HEK293 (cell line): ENCODE measurements around the gene PPP2R3C.
A peak's percentile ranks its signal among the peaks of the same experiment; 100 is the strongest.

Experiments used
- EGR2 ChIP-seq: fragments of 450-650 bp; formaldehyde crosslinking; IDR thresholded peaks from 2 replicates; pipeline ENCODE4 v1.5.1; 2016; ENCODE audit warnings: low read depth, missing biosample characterization, missing genetic modification characterization
- ELK4 ChIP-seq: IDR thresholded peaks from 2 replicates; pipeline ENCODE4 v1.6.1; 2011; ENCODE audit warnings: mild to moderate bottlenecking, low read depth, low read length, borderline replicate concordance
- GLIS2 ChIP-seq: fragments of 450-650 bp; formaldehyde crosslinking; IDR thresholded peaks from 2 replicates; pipeline ENCODE4 v1.5.1; 2016; ENCODE audit warnings: missing biosample characterization, missing genetic modification characterization
- MYNN ChIP-seq: fragments of 450-650 bp; formaldehyde crosslinking; IDR thresholded peaks from 2 replicates; pipeline ENCODE4 v1.5.1; 2016; ENCODE audit warnings: missing biosample characterization, missing genetic modification characterization, borderline replicate concordance
- PATZ1 ChIP-seq: fragments of 450-650 bp; formaldehyde crosslinking; IDR thresholded peaks from 2 replicates; pipeline ENCODE4 v1.5.1; 2016; ENCODE audit warnings: missing biosample characterization, missing genetic modification characterization
- REPIN1 ChIP-seq: fragments of 450-650 bp; formaldehyde crosslinking; IDR thresholded peaks from 2 replicates; pipeline ENCODE4 v1.5.1; 2017; ENCODE audit warnings: missing biosample characterization, missing genetic modification characterization, low read depth
- SP3 ChIP-seq: fragments of 450-650 bp; formaldehyde crosslinking; IDR thresholded peaks from 2 replicates; pipeline ENCODE4 v1.5.1; 2016; ENCODE audit warnings: missing biosample characterization, missing genetic modification characterization
- ZBTB10 ChIP-seq: fragments of 450-650 bp; formaldehyde crosslinking; IDR thresholded peaks from 2 replicates; pipeline ENCODE4 v1.5.1; 2016; ENCODE audit warnings: missing biosample characterization, missing genetic modification characterization
- ZBTB21 ChIP-seq: fragments of 450-650 bp; formaldehyde crosslinking; IDR thresholded peaks from 2 replicates; pipeline ENCODE4 v1.5.1; 2017; ENCODE audit warnings: missing biosample characterization, missing genetic modification characterization
- ZFP69B ChIP-seq: fragments of 450-650 bp; formaldehyde crosslinking; IDR thresholded peaks from 2 replicates; pipeline ENCODE4 v1.5.1; 2016; ENCODE audit warnings: missing biosample characterization, missing genetic modification characterization
- ZNF146 ChIP-seq: fragments of 450-650 bp; formaldehyde crosslinking; IDR thresholded peaks from 2 replicates; pipeline ENCODE4 v1.5.1; 2016; ENCODE audit warnings: missing biosample characterization, missing genetic modification characterization
- ZNF221 ChIP-seq: fragments of 450-650 bp; formaldehyde crosslinking; IDR thresholded peaks from 2 replicates; pipeline ENCODE4 v1.5.1; 2017; ENCODE audit warnings: missing biosample characterization, missing genetic modification characterization, borderline replicate concordance
- ZNF394 ChIP-seq: fragments of 450-650 bp; formaldehyde crosslinking; IDR thresholded peaks from 2 replicates; pipeline ENCODE4 v1.5.1; 2016; ENCODE audit warnings: missing biosample characterization, missing genetic modification characterization, mild to moderate bottlenecking, moderate library complexity, borderline replicate concordance
- ZNF449 ChIP-seq: fragments of 450-650 bp; formaldehyde crosslinking; IDR thresholded peaks from 2 replicates; pipeline ENCODE4 v1.5.1; 2017; ENCODE audit warnings: missing biosample characterization, mild to moderate bottlenecking, missing genetic modification characterization, moderate library complexity
- ZNF48 ChIP-seq: fragments of 450-650 bp; formaldehyde crosslinking; IDR thresholded peaks from 2 replicates; pipeline ENCODE4 v1.5.1; 2016; ENCODE audit warnings: missing biosample characterization, missing genetic modification characterization
- ZNF585B ChIP-seq: fragments of 450-650 bp; formaldehyde crosslinking; IDR thresholded peaks from 2 replicates; pipeline ENCODE4 v1.5.1; 2016; ENCODE audit warnings: missing biosample characterization, missing genetic modification characterization
- ZNF596 ChIP-seq: fragments of 450-650 bp; IDR thresholded peaks from 2 replicates; pipeline ENCODE4 v1.5.0; 2018; ENCODE audit warnings: missing biosample characterization, mild to moderate bottlenecking, missing genetic modification characterization, moderate library complexity
- ZNF76 ChIP-seq: fragments of 450-650 bp; formaldehyde crosslinking; IDR thresholded peaks from 2 replicates; pipeline ENCODE4; 2016; ENCODE audit warnings: low read depth, missing biosample characterization, missing genetic modification characterization, borderline replicate concordance
- ZSCAN30 ChIP-seq: fragments of 450-650 bp; IDR thresholded peaks from 2 replicates; pipeline ENCODE4 v1.5.1; 2018; ENCODE audit warnings: missing biosample characterization, mild to moderate bottlenecking, missing genetic modification characterization, moderate library complexity
- TF ChIP-seq, protein P1 (sequence below): fragments of 450-650 bp; formaldehyde crosslinking; conservative IDR thresholded peaks from 2 replicates; pipeline ENCODE4 v1.5.1; 2016; ENCODE audit warnings: low read depth, missing biosample characterization, missing genetic modification characterization
- TF ChIP-seq, protein P2 (sequence below): fragments of 450-650 bp; formaldehyde crosslinking; IDR thresholded peaks from 2 replicates; pipeline ENCODE4 v1.5.1; 2016; ENCODE audit warnings: missing biosample characterization, missing genetic modification characterization, borderline replicate concordance
- TF ChIP-seq, protein P3 (sequence below): fragments of 450-650 bp; formaldehyde crosslinking; IDR thresholded peaks from 2 replicates; pipeline ENCODE4 v1.5.1; 2016; ENCODE audit warnings: missing biosample characterization, missing genetic modification characterization

Gene PPP2R3C

DNA sequence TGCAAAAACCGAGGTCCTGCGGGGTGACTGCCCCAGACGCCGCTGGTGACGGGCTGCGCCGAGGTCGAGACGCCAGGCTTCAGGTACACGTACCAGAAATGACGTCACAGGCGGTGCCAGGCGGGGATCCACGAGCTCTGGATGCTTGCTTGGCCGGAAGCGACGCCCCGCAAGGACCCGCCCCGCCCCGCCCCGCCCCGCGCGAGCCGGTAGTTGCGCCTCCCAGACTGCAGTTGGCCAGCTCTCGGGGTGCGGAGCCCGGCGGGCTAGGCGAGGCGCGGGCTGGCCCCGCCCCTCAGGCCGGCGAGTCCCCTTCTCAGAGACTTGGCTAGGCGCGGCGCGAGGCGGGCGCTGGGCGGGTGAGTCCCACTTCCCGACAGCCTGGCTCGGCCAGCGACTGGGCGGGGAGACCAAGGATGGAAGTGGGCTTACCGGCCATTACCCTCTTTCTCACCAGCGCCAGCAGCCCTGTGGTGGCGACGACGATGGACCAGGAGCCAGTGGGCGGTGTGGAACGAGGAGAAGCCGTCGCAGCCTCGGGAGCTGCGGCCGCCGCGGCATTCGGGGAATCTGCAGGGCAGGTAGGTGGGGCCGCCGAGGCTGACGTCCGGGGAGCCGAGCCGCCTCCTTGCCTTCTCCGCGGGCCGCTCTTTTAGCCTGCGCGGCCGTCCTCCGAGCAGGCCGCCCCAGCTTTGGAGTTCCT is 75.6 kb downstream of the PPP2R3C start, which contains the start of gene FAM177A1 (continued):
- TF ChIP-seq REPIN1 (peak; percentile 75; the same call in 1 of the 2 replicates), ZNF596 (tag by site-specific recombination) (no peak), PATZ1 (peak; percentile 63; the same call in 1 of the 2 replicates), ZBTB21 (tag by site-specific recombination) (peak; percentile 91), ZNF394 (tag by site-specific recombination) (peak; percentile 38; the same call in 1 of the 2 replicates), ELK4 (no peak), EGR2 (tag by site-specific recombination) (0 out of 2 replicates have a peak, but pooled peaks have one; percentile 38), ZSCAN30 (tag by site-specific recombination) (peak; percentile 78), SP3 (peak; percentile 84), MYNN (tag by site-specific recombination) (no peak), ZFP69B (tag by site-specific recombination) (peak; percentile 79), ZNF76 (tag by site-specific recombination) (peak; percentile 70; the same call in 1 of the 2 replicates), ZNF449 (tag by site-specific recombination) (peak; percentile 91), ZNF221 (tag by site-specific recombination) (no peak), GLIS2 (peak; percentile 9; the same call in 1 of the 2 replicates), ZBTB10 (tag by site-specific recombination) (peak; percentile 91), ZNF48 (tag by site-specific recombination) (no peak), ZNF146 (tag by site-specific recombination) (0 out of 2 replicates have a peak, but pooled peaks have one; percentile 43), ZNF585B (tag by site-specific recombination) (peak; percentile 16; the same call in 1 of the 2 replicates)
- TF ChIP-seq, protein P1, sequence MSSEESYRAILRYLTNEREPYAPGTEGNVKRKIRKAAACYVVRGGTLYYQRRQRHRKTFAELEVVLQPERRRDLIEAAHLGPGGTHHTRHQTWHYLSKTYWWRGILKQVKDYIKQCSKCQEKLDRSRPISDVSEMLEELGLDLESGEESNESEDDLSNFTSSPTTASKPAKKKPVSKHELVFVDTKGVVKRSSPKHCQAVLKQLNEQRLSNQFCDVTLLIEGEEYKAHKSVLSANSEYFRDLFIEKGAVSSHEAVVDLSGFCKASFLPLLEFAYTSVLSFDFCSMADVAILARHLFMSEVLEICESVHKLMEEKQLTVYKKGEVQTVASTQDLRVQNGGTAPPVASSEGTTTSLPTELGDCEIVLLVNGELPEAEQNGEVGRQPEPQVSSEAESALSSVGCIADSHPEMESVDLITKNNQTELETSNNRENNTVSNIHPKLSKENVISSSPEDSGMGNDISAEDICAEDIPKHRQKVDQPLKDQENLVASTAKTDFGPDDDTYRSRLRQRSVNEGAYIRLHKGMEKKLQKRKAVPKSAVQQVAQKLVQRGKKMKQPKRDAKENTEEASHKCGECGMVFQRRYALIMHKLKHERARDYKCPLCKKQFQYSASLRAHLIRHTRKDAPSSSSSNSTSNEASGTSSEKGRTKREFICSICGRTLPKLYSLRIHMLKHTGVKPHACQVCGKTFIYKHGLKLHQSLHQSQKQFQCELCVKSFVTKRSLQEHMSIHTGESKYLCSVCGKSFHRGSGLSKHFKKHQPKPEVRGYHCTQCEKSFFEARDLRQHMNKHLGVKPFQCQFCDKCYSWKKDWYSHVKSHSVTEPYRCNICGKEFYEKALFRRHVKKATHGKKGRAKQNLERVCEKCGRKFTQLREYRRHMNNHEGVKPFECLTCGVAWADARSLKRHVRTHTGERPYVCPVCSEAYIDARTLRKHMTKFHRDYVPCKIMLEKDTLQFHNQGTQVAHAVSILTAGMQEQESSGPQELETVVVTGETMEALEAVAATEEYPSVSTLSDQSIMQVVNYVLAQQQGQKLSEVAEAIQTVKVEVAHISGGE (tag by site-specific recombination), result peak; percentile 42
- TF ChIP-seq, protein P2, sequence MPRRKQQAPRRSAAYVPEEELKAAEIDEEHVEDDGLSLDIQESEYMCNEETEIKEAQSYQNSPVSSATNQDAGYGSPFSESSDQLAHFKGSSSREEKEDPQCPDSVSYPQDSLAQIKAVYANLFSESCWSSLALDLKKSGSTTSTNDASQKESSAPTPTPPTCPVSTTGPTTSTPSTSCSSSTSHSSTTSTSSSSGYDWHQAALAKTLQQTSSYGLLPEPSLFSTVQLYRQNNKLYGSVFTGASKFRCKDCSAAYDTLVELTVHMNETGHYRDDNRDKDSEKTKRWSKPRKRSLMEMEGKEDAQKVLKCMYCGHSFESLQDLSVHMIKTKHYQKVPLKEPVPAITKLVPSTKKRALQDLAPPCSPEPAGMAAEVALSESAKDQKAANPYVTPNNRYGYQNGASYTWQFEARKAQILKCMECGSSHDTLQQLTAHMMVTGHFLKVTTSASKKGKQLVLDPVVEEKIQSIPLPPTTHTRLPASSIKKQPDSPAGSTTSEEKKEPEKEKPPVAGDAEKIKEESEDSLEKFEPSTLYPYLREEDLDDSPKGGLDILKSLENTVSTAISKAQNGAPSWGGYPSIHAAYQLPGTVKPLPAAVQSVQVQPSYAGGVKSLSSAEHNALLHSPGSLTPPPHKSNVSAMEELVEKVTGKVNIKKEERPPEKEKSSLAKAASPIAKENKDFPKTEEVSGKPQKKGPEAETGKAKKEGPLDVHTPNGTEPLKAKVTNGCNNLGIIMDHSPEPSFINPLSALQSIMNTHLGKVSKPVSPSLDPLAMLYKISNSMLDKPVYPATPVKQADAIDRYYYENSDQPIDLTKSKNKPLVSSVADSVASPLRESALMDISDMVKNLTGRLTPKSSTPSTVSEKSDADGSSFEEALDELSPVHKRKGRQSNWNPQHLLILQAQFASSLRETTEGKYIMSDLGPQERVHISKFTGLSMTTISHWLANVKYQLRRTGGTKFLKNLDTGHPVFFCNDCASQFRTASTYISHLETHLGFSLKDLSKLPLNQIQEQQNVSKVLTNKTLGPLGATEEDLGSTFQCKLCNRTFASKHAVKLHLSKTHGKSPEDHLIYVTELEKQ (tag by site-specific recombination), result no peak
- TF ChIP-seq, protein P3, sequence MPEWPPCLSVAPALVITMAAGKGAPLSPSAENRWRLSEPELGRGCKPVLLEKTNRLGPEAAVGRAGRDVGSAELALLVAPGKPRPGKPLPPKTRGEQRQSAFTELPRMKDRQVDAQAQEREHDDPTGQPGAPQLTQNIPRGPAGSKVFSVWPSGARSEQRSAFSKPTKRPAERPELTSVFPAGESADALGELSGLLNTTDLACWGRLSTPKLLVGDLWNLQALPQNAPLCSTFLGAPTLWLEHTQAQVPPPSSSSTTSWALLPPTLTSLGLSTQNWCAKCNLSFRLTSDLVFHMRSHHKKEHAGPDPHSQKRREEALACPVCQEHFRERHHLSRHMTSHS (tag by site-specific recombination), result no peak
